H1 (cell line): ENCODE results near the gene EPB41L4A. TPM values are rescaled to one million over a fixed set of nuclear protein-coding genes. Genes with fewer than 3 reads are reported as not detected.

Source experiments
- CBX5 ChIP-seq: fragments of 300-800, 300-1000 bp; sonication (generic); IDR thresholded peaks from 2 replicates; pipeline ENCODE4 v1.7.1; 2016; ENCODE audit warnings: antibody characterized with exemption, low read length, low read depth
- MAFK ChIP-seq: IDR thresholded peaks from 2 replicates; pipeline ENCODE4 v1.6.1; 2012; ENCODE audit warnings: low read depth, mild to moderate bottlenecking, improper control_type of control experiment, low read length
- SIN3A ChIP-seq, 2 experiments: IDR thresholded peaks in 1 of 2; conservative IDR thresholded peaks in 1 of 2; 2 replicates each; pipeline ENCODE4 v1.6.1; 2011 to 2012; ENCODE audit warnings: low read length in 2 of 2, improper control_type of control experiment in 1 of 2, low read depth in 1 of 2, mild to moderate bottlenecking in 1 of 2
- SIX5 ChIP-seq: IDR thresholded peaks from 2 replicates; pipeline ENCODE4 v1.6.1; 2011; ENCODE audit warnings: mild to moderate bottlenecking, low read depth, low read length
- TAF7 ChIP-seq: optimal IDR thresholded peaks from 2 replicates; pipeline ENCODE3; 2011; ENCODE audit warnings: low read depth, mild to moderate bottlenecking, inconsistent platforms, low read length, moderate library complexity, borderline replicate concordance
- polyA plus RNA-seq, 7 experiments: library from polyadenylated mRNA; depleted of rRNA in 3 of 7; stranded (reverse) in 5 of 7; unstranded in 2 of 7; fragments of >200 nt in 5 of 7; fragments of 200-250 nt in 2 of 7; gene quantifications; 1 replicate in 5 of 7; 2 replicates in 1 of 7; 4 replicates in 1 of 7; pipeline versions ENCODE4 v1.2.1 to v1.2.3, GENCODE V29; 2011 to 2013; ENCODE audit warnings: missing spikeins in 2 of 7, mixed read lengths in 2 of 7
- total RNA-seq: library from RNA; stranded (reverse); fragmentation: NEBNext Ultra II Directional; extraction: Animal tissue kit (Norgen Biotek cat#: 25700); gene quantifications from 2 replicates; pipeline ENCODE4 v1.2.1, GENCODE V29; 2021
- TF ChIP-seq, protein P1 (sequence below): fragments of 300-600 bp; sonication (generic); IDR thresholded peaks from 2 replicates; pipeline ENCODE4 v1.7.1; 2012; ENCODE audit warnings: low read length, moderate library complexity, mild to moderate bottlenecking, inconsistent platforms; ENCODE audit not compliant: insufficient replicate concordance
- TF ChIP-seq, protein P2 (sequence below), 3 experiments: IDR thresholded peaks; 1 replicate in 2 of 3; 2 replicates in 1 of 3; pipeline versions ENCODE4 v1.5.1 to v1.6.1; 2011; ENCODE audit warnings: low read length in 3 of 3, mild to moderate bottlenecking in 3 of 3, inconsistent platforms in 2 of 3, low read depth in 1 of 3, moderate library complexity in 1 of 3; ENCODE audit not compliant: insufficient read depth in 1 of 3; ENCODE audit errors: control extremely low read depth in 1 of 3

The EPB41L4A gene
- total and polyA plus RNA-seq, 2 of the 8 experiments (the other 6 are each of a cell fraction or from before 2014, with no cell fraction given), result 1.6 to 4.6 TPM

DNA sequence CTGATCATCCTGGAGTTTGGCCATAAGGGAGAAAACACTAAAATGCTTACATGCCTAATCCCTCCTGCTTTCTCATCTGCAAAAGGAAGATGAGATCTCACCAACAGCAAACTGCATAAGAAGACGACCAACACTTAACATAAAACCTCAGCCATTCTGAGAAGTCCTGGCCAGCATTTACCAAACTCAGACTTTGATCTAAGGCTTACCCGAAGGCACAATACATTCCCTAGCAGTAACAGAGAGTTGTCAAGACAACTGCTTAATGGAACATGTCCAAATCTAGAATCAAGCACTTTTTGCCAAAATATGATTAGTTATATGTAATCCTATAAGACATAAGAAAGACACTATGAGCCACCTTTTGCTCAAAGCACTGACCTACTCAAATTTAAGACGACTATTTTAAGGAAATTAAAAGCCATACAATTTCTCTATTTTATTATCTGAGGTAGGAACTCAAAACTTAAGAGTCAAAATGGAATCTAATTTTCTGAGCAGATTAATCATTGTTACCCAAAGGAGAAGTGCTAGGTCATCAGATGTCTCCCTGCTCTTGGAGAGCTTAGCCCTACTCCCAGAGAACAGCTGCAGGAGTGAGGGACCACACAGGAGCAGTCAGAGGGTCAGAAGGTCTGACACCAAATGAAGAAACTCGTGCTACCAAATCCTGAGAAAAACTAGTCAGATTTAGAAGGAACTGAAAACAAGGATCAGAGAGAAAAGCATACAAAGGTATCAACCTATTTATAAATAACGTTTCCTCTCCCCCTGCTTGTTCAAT, 39.3 kb downstream of the EPB41L4A start (continued):
- TF ChIP-seq, protein P1, sequence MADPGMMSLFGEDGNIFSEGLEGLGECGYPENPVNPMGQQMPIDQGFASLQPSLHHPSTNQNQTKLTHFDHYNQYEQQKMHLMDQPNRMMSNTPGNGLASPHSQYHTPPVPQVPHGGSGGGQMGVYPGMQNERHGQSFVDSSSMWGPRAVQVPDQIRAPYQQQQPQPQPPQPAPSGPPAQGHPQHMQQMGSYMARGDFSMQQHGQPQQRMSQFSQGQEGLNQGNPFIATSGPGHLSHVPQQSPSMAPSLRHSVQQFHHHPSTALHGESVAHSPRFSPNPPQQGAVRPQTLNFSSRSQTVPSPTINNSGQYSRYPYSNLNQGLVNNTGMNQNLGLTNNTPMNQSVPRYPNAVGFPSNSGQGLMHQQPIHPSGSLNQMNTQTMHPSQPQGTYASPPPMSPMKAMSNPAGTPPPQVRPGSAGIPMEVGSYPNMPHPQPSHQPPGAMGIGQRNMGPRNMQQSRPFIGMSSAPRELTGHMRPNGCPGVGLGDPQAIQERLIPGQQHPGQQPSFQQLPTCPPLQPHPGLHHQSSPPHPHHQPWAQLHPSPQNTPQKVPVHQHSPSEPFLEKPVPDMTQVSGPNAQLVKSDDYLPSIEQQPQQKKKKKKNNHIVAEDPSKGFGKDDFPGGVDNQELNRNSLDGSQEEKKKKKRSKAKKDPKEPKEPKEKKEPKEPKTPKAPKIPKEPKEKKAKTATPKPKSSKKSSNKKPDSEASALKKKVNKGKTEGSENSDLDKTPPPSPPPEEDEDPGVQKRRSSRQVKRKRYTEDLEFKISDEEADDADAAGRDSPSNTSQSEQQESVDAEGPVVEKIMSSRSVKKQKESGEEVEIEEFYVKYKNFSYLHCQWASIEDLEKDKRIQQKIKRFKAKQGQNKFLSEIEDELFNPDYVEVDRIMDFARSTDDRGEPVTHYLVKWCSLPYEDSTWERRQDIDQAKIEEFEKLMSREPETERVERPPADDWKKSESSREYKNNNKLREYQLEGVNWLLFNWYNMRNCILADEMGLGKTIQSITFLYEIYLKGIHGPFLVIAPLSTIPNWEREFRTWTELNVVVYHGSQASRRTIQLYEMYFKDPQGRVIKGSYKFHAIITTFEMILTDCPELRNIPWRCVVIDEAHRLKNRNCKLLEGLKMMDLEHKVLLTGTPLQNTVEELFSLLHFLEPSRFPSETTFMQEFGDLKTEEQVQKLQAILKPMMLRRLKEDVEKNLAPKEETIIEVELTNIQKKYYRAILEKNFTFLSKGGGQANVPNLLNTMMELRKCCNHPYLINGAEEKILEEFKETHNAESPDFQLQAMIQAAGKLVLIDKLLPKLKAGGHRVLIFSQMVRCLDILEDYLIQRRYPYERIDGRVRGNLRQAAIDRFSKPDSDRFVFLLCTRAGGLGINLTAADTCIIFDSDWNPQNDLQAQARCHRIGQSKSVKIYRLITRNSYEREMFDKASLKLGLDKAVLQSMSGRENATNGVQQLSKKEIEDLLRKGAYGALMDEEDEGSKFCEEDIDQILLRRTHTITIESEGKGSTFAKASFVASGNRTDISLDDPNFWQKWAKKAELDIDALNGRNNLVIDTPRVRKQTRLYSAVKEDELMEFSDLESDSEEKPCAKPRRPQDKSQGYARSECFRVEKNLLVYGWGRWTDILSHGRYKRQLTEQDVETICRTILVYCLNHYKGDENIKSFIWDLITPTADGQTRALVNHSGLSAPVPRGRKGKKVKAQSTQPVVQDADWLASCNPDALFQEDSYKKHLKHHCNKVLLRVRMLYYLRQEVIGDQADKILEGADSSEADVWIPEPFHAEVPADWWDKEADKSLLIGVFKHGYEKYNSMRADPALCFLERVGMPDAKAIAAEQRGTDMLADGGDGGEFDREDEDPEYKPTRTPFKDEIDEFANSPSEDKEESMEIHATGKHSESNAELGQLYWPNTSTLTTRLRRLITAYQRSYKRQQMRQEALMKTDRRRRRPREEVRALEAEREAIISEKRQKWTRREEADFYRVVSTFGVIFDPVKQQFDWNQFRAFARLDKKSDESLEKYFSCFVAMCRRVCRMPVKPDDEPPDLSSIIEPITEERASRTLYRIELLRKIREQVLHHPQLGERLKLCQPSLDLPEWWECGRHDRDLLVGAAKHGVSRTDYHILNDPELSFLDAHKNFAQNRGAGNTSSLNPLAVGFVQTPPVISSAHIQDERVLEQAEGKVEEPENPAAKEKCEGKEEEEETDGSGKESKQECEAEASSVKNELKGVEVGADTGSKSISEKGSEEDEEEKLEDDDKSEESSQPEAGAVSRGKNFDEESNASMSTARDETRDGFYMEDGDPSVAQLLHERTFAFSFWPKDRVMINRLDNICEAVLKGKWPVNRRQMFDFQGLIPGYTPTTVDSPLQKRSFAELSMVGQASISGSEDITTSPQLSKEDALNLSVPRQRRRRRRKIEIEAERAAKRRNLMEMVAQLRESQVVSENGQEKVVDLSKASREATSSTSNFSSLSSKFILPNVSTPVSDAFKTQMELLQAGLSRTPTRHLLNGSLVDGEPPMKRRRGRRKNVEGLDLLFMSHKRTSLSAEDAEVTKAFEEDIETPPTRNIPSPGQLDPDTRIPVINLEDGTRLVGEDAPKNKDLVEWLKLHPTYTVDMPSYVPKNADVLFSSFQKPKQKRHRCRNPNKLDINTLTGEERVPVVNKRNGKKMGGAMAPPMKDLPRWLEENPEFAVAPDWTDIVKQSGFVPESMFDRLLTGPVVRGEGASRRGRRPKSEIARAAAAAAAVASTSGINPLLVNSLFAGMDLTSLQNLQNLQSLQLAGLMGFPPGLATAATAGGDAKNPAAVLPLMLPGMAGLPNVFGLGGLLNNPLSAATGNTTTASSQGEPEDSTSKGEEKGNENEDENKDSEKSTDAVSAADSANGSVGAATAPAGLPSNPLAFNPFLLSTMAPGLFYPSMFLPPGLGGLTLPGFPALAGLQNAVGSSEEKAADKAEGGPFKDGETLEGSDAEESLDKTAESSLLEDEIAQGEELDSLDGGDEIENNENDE, result no peak
- TF ChIP-seq CBX5, result no peak
- TF ChIP-seq MAFK, result no peak
- no peak for TF ChIP-seq SIN3A (conservative IDR thresholded peaks at IDR 0.05 in 1 of 2, IDR thresholded peaks at IDR 0.05 in 1 of 2; ENCODE audit: low read depth in 1 of 2, low read length in 2 of 2)
- no peak for TF ChIP-seq SIX5
- TF ChIP-seq, protein P2, sequence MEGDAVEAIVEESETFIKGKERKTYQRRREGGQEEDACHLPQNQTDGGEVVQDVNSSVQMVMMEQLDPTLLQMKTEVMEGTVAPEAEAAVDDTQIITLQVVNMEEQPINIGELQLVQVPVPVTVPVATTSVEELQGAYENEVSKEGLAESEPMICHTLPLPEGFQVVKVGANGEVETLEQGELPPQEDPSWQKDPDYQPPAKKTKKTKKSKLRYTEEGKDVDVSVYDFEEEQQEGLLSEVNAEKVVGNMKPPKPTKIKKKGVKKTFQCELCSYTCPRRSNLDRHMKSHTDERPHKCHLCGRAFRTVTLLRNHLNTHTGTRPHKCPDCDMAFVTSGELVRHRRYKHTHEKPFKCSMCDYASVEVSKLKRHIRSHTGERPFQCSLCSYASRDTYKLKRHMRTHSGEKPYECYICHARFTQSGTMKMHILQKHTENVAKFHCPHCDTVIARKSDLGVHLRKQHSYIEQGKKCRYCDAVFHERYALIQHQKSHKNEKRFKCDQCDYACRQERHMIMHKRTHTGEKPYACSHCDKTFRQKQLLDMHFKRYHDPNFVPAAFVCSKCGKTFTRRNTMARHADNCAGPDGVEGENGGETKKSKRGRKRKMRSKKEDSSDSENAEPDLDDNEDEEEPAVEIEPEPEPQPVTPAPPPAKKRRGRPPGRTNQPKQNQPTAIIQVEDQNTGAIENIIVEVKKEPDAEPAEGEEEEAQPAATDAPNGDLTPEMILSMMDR (IDR thresholded peaks at IDR 0.05; ENCODE audit: control extremely low read depth in 1 of 3, insufficient read depth in 1 of 3, low read depth in 1 of 3, low read length in 3 of 3), result no peak
- no peak for TF ChIP-seq TAF7
